Epithelial cell of esophagus (primary cell): ENCODE measurements around the gene CHST11.
A peak's percentile ranks its signal among the peaks of the same experiment; 100 is the strongest.

ENCODE experiments used
- DNase-seq: peaks from one replicate; pipeline ENCODE4 v3.0.0; 2010; ENCODE audit warnings: low read depth
- H3K4me3 ChIP-seq: 2 replicates; pipeline ENCODE4 v1.5.1; 2011; ENCODE audit warnings: mild to moderate bottlenecking, low read length, control low read depth
- TF ChIP-seq, protein P1 (sequence below): IDR thresholded peaks from 2 replicates; pipeline ENCODE4 v1.5.1; 2011; ENCODE audit warnings: low read depth, mild to moderate bottlenecking, low read length, control low read depth, inconsistent platforms; ENCODE audit not compliant: insufficient read depth; ENCODE audit errors: missing control alignments

The CHST11 gene

GRCh38 chr12:104484079-104484478 is 27.3 kb downstream of the CHST11 start:
- no peak overlapping the region for H3K4me3 ChIP-seq
- TF ChIP-seq, protein P1, sequence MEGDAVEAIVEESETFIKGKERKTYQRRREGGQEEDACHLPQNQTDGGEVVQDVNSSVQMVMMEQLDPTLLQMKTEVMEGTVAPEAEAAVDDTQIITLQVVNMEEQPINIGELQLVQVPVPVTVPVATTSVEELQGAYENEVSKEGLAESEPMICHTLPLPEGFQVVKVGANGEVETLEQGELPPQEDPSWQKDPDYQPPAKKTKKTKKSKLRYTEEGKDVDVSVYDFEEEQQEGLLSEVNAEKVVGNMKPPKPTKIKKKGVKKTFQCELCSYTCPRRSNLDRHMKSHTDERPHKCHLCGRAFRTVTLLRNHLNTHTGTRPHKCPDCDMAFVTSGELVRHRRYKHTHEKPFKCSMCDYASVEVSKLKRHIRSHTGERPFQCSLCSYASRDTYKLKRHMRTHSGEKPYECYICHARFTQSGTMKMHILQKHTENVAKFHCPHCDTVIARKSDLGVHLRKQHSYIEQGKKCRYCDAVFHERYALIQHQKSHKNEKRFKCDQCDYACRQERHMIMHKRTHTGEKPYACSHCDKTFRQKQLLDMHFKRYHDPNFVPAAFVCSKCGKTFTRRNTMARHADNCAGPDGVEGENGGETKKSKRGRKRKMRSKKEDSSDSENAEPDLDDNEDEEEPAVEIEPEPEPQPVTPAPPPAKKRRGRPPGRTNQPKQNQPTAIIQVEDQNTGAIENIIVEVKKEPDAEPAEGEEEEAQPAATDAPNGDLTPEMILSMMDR, result no peak
- no peak for DNase-seq

GRCh38 chr12:104485651-104486362 is 29.1 kb downstream of the CHST11 start:
- TF ChIP-seq, protein P1, result no peak
- DNase-seq, result no peak
- no peak overlapping the region for H3K4me3 ChIP-seq

DNA sequence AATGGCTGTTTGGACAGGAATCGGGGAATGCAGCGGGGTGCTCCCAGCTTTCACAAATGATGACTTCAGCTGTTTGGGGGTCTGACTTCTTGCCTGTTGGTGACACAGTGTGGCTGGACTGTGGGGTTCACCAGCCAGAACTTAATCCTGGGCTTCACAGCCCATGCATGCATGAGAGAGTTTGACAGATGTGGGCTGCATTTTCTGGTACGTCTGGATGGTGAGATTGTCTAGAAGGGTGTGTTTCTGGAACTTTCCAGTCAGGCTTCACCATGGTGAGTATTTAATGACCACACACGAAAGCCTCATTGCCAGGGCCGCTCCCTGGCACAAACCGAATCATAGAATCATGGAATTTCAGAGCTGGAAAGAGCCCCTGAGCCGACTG is 29.6 kb downstream of the CHST11 start:
- no peak for DNase-seq
- TF ChIP-seq, protein P1, result no peak
- H3K4me3 ChIP-seq, result no peak overlapping the region

- TF ChIP-seq, protein P1, result no peak
- no peak overlapping the region for H3K4me3 ChIP-seq
- DNase-seq, result no peak
Observed at GRCh38 chr12:104486943-104487819, 30.4 kb downstream of the CHST11 start.

GRCh38 chr12:104488374-104488773 is 31.6 kb downstream of the CHST11 start:
- DNase-seq, result no peak
- TF ChIP-seq, protein P1, result no peak
- no peak overlapping the region for H3K4me3 ChIP-seq

DNA sequence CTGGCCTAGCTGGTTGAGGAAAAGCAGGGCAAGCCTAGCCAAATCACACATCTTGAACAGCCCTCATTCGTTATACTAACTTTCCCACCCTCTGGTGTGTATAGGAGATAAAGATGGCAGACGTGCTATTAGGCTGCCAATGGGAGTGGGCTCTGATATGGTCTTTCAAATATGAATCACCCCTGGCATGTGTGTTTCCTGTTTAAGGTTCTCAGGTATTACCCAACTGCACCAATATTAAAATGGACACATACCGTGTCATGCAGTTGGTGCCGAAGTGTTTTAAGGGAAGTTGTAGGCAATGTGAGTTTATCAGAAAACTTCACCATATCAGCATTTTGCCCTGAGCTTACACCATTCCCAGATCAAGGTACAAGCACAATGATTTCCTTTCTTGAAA is 33.4 kb downstream of the CHST11 start:
- TF ChIP-seq, protein P1, result no peak

More for the DNA sequence above, 33.4 kb downstream of the CHST11 start:
- DNase-seq, result peak; percentile 7
- H3K4me3 ChIP-seq, result no peak overlapping the region
